Measurements from ENCODE around the gene TMEM125.

DNA sequence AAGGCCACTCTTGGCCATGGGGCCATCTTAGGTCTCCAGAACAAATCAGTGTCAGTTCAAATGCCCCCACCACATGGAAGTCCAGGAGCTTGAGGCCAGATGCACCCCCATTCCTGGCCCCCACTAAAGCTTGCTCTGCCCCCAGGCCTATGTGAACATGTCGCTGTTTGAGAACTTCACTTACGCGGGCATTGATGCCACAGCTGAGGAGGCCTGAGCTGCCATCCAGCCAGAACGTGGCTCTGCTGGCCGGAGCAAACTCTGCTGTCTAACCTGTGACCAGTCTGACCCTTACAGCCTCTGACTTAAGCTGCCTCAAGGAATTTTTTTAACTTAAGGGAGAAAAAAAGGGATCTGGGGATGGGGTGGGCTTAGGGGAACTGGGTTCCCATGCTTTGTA lies 52.7 kb downstream of the TMEM125 start:
- TF ChIP-seq POLR2A (IDR thresholded peaks at IDR 0.05) (no peak), EP300 (IDR thresholded peaks at IDR 0.05) (no peak)

Measured in tibial nerve (tissue), 3 donors.